NCI-H2171 treated with DMSO at 0.1 percent for 48 hours (cell line): ENCODE measurements around the gene DNAH9.
A peak's percentile ranks its signal among the peaks of the same experiment; 100 is the strongest.

ENCODE experiments used
- DNase-seq: peaks from one replicate; lab custom pipeline; 2025; lab: John Stamatoyannopoulos, UW

Gene DNAH9

GRCh38 chr17:11610999-11611566 is 12.8 kb downstream of the DNAH9 start:
- no peak for DNase-seq

DNA sequence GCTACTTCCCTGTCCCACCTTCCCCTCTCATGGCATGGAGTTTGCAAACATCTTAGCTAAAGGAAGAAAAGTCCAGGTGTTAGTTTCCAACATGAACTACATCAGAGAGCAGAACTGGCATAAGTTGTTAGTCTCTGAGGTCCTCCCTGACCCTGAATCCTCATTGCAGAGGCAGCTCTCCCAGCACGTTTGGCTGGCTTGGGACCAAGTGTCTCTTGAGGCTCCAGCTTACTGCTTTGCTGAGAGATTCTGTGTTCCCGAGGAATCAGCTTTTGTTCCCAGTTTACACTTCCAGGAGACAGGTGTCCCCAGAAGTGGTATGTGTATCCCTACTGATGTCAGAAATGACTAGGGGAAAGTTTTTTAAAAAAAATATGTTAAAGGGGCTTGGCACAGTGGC is 14.7 kb downstream of the DNAH9 start:
- no peak for DNase-seq

GRCh38 chr17:11618861-11619566 is 20.7 kb downstream of the DNAH9 start:
- no peak for DNase-seq

DNA sequence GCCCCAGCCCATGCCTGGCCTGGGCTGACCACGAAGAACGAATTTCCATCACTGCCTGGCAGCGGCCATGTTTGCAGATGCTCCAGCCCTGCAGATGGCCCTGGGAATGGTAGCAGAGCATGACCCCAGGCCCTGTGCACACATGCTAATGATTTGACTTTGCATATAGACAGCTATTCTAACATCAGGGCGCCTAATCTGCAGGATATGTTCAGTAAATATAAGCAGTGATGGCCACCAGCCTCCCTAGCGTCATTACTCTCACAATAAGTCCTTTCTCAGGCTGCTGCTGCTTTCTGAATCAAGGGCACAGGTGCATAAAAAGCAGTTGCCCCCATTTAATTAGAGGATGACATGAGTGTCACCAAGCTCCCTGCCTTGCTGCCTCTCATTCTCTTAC is 24.2 kb downstream of the DNAH9 start:
- DNase-seq: no peak

DNA sequence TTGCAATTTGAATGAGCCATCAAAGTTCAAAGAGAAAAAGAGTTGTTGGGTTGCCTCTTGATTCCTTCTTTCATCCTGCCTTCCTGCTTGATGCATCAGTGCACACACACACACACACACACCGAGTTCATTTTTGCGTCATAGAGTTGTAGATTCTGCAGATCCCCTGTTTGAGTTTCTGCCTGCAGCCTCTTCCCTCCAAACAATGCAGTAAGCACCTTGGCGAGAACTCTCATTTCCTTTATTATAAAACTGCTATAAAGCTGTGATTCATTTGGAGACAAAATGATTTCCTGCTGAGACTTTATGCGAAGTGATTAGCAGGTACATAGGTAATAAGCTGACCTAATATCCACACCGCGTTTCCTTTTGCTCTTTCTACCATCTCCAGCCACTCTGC is 26.7 kb downstream of the DNAH9 start:
- no peak for DNase-seq

GRCh38 chr17:11625878-11626277 is 27.6 kb downstream of the DNAH9 start:
- no peak for DNase-seq

- no peak for DNase-seq
Measured at GRCh38 chr17:11627301-11627940, 29.2 kb downstream of the DNAH9 start.

DNA sequence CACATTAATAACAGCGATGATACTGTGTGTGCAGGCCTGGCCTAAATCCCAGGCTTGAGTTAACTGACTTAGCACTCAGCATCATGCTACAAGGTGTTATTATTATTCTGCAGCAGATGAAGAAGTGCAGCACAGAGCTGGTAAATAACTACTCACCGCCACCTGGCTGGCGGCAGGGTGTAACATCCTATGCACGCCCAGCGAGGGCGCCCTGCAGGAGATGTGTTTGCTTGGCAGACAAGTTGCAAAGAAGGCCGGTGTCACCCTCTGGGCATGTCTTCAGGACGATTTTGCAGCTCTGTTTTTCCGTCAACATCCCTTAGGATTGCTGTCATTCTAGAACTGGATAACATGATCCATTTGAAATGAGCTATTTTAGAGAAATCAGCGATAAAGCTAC is 30.1 kb downstream of the DNAH9 start:
- no peak for DNase-seq

GRCh38 chr17:11628831-11629230 is 30.6 kb downstream of the DNAH9 start:
- no peak for DNase-seq

GRCh38 chr17:11636771-11637170 is 38.5 kb downstream of the DNAH9 start:
- DNase-seq: no peak

GRCh38 chr17:11637796-11638195 is 39.5 kb downstream of the DNAH9 start:
- no peak for DNase-seq

DNA sequence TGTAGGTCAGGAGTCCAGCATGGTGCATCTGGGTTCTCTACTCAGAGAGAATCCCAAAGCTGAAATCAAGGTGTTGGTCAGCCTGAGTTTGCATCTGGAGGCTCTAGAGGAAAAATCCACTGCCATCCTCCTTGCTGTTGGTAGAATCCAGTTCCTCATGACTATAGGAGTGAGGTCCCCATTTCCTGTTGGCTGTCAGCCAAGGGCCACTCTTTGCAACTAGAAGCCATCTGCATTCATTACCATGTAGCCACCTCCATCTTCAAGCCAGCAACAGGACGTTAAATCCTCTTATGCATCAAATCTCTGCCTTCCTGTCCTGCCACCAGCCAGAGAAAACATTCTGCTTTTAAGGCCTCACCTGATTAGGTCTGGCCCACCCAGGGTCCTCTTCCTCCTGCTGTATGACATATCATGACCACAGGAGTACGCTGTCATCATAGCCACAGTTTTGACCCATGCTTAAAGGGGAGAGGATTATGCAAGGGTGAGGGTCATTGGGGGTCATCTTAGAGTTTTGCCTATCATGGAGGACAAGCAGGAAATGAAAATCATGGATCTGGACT is 40.5 kb downstream of the DNAH9 start:
- no peak for DNase-seq

DNA sequence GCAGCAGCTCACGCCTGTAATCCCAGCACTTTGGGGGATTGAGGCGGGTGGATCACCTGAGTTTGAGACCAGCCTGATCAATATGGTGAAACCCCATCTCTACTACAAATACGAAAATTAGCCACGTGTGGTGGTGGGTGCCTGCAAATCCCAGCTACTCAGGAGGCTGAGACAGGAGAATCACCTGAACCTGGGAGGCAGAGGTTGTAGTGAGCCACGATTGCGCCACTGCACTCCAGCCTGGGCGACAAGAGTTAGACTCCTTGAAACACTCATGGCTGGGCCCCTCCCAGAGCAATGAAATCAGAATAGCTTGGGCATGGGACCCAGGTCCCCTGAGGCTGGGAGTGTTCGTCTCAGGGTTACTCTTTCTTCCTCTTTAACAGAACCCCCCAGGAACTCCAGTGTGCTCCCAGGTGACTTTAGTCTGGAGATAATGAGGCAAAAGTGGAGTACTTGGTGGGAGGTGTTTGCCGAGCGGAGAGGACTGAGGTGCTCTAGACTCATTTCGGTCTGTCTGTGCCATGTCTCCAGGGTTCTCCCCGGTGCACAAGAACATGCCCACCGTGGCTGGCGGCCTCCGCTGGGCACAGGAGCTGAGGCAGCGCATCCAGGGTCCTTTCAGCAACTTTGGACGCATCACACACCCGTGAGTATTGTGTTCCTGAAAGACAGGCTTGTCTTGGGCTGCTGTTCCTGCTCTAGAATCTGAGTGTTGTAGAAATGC is 41.6 kb downstream of the DNAH9 start:
- no peak for DNase-seq

GRCh38 chr17:11640463-11640814 is 42.2 kb downstream of the DNAH9 start:
- DNase-seq: no peak

- no peak for DNase-seq
Measured at GRCh38 chr17:11641521-11642275, 43.4 kb downstream of the DNAH9 start.

GRCh38 chr17:11642655-11643054 is 44.4 kb downstream of the DNAH9 start:
- no peak for DNase-seq

DNA sequence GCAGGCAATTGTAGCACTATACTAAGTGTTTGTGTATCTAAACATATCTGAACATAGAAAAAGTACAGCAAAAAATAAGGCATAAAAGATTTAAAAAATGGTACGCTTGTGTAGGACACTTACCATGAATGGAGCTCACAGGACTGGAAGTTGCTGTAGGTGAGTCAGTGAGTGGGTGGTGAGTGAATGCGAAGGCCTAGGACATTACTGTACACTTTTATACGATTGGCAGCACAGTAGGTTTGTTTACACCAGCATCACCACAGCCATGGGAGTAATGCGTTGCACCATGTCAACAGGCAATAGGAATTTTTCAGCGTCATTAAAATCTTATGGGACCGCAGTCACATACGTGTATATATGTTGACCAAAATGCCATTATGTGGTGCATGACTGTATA is 45.6 kb downstream of the DNAH9 start:
- DNase-seq: no peak

DNA sequence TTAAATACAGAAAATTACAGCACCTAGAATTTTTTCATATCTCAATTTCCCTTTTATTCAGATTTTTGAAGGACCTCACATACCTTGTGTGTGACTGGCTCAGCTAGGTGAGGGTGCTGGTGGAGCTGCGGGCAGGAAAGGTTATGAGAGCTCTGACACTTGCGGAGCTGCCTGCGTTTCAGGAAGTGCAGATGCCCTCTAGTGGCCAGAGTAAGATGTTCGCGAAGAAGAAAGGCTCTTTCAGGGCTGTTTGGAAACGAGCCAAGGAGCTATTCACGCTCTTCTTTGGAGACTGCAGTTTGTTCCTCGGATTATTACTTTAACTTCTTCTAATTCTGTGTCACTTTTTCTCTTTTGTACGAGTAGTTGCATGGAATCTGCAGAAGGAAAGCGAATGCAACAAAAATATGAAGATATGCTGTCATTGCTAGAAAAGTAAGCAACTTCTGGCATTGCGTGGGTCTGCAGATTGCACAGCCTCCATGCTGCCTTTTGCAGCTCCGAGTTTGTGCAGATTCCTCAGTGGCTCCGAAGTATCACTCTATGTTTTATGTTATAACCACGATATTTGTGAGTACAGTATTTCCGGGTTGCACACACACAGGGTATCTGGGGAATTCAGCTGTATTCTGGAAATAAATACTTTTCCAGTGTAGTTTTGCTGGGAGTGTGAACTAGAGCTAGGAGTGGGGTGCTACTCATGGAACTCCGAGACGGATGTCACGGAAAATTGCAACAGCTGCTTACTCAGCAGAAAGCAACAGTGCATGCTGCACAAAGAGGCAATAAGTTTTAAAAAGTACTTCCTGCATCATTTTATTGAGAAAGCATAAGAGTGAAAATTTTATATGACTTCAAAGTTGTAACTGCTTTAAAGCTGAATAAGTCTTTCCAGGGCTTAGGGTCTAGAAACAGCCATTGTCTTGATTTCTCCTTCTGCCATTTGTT is 46.3 kb downstream of the DNAH9 start:
- DNase-seq: peak; percentile 72

DNA sequence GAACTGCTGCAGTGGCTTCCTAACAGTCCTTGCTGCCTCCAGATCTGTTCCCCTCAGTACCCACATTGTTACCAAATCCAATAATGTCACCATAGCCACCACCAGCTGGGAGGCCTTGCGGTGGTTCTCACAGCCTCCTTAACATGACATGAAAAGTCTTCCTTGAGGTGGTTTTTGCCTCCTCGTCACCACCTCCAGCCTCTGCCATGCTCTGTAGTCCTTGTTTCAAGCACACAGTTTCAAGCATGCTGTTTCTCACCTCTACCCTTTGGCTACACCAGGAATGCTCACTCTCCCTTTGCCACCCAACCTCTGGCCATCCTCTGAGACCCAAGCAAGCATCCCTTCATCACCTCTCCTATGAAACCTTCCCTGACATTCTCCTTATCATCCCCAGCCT is 47.2 kb downstream of the DNAH9 start:
- no peak for DNase-seq

DNA sequence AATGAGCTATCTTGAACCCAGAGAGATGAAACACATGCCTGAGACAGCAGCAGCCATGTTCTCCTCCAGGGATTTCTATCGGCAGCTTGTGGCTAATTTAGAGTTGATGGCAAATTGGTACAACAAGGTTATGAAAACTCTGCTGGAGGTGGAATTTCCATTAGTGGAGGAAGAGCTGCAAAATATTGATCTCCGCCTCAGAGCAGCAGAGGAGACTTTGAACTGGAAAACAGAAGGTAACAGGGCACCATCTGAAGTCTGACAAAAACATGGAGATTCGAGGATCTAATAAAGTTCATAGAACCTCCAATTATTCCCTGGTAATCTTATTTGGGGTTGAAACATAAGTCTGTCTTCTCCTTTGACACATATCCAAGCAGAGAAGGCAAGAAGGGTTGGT is 52.8 kb downstream of the DNAH9 start:
- DNase-seq: no peak

GRCh38 chr17:11668618-11669017 is 70.3 kb downstream of the DNAH9 start:
- no peak for DNase-seq
